Cerebellar cortex (tissue), 1 donor: Measurements from ENCODE around the gene ACVR2B.

Experiments
- DNase-seq: peaks from one replicate; pipeline ENCODE4 v3.0.0-alpha.2; 2015; ENCODE audit warnings: low spot score

Gene ACVR2B

GRCh38 chr3:38487323-38487722 lies 33.6 kb downstream of the ACVR2B start:
- DNase-seq = no peak

GRCh38 chr3:38488949-38489348 lies 35.3 kb downstream of the ACVR2B start:
- DNase-seq = no peak

GRCh38 chr3:38489766-38490165 lies 36.1 kb downstream of the ACVR2B start:
- peak; percentile 90 for DNase-seq

GRCh38 chr3:38490281-38491030 lies 36.8 kb downstream of the ACVR2B start:
- DNase-seq = peak; percentile 54

GRCh38 chr3:38491215-38491614 lies 37.5 kb downstream of the ACVR2B start:
- DNase-seq = no peak

- DNase-seq = no peak
Measured at GRCh38 chr3:38493031-38493430, 39.3 kb downstream of the ACVR2B start.

GRCh38 chr3:38496131-38496910 lies 42.6 kb downstream of the ACVR2B start, which contains the start of gene EXOG:
Gene EXOG (plus strand): TSS chr3:38496340. CDS start chr3:38496368, 28 bp downstream.
- DNase-seq = peak; percentile 92

GRCh38 chr3:38497031-38497430 lies 43.3 kb downstream of the ACVR2B start:
- DNase-seq = peak; percentile 31

- no peak for DNase-seq
Measured at GRCh38 chr3:38500688-38501417, 47.2 kb downstream of the ACVR2B start.

GRCh38 chr3:38507120-38507519 lies 53.4 kb downstream of the ACVR2B start:
- DNase-seq = no peak

GRCh38 chr3:38509732-38510131 lies 56.0 kb downstream of the ACVR2B start:
- DNase-seq = no peak

- DNase-seq = no peak
Measured at GRCh38 chr3:38510631-38511030, 56.9 kb downstream of the ACVR2B start.

- DNase-seq = no peak
Measured at GRCh38 chr3:38511546-38511945, 57.9 kb downstream of the ACVR2B start.

- no peak for DNase-seq
Measured at GRCh38 chr3:38515367-38515766, 61.7 kb downstream of the ACVR2B start.

GRCh38 chr3:38516669-38517068 lies 63.0 kb downstream of the ACVR2B start:
- no peak for DNase-seq

GRCh38 chr3:38519000-38519399 lies 65.3 kb downstream of the ACVR2B start:
- DNase-seq = no peak

- no peak for DNase-seq
Measured at GRCh38 chr3:38519651-38520050, 66.0 kb downstream of the ACVR2B start.

- DNase-seq = peak; percentile 85
Measured at GRCh38 chr3:38521391-38521987, 67.8 kb downstream of the ACVR2B start.

GRCh38 chr3:38522002-38522401 lies 68.3 kb downstream of the ACVR2B start:
- peak; percentile 92 for DNase-seq

GRCh38 chr3:38524141-38524739 lies 70.5 kb downstream of the ACVR2B start:
- no peak for DNase-seq

- no peak for DNase-seq
Measured at GRCh38 chr3:38526792-38527191, 73.1 kb downstream of the ACVR2B start.

GRCh38 chr3:38528457-38528856 lies 74.8 kb downstream of the ACVR2B start:
- no peak for DNase-seq
